Bronchial epithelial cell (primary cell): Measurements from ENCODE around the gene RGS9. TPM values are rescaled to one million over a fixed set of nuclear protein-coding genes. Genes with fewer than 3 reads are reported as not detected.

Experiments
- DNase-seq: peaks from one replicate; pipeline ENCODE4 v3.0.0-alpha.2; 2010; ENCODE audit warnings: low read depth
- FAIRE-seq: peaks from 2 replicates; lab custom pipeline; 2011; peaks lifted over from hg19 to GRCh38; lab: Jason Lieb, UNC
- H3K27me3 ChIP-seq: 2 replicates; pipeline ENCODE4 v1.5.1; 2011; ENCODE audit warnings: low read length; ENCODE audit not compliant: control insufficient read depth, insufficient read depth
- H3K36me3 ChIP-seq: 2 replicates; pipeline ENCODE4 v1.5.1; 2011; ENCODE audit warnings: low read length; ENCODE audit not compliant: control insufficient read depth, insufficient read depth
- H3K4me3 ChIP-seq: 2 replicates; pipeline ENCODE4 v1.5.1; 2011; ENCODE audit warnings: mild to moderate bottlenecking, low read depth, low read length, control low read depth
- total RNA-seq: library from RNA; depleted of rRNA; stranded (reverse); fragments of >200 nt; gene quantifications from 2 replicates; pipeline ENCODE4 v1.2.1, GENCODE V29; 2014
- TF ChIP-seq, protein P1 (sequence below): IDR thresholded peaks from 2 replicates; pipeline ENCODE4 v1.5.1; 2011; ENCODE audit warnings: mild to moderate bottlenecking, moderate library complexity, low read length, control low read depth, inconsistent platforms; ENCODE audit not compliant: insufficient read depth, severe bottlenecking

The RGS9 gene
- total RNA-seq, 1 donor from 2014 or later: 1.1 TPM

DNA sequence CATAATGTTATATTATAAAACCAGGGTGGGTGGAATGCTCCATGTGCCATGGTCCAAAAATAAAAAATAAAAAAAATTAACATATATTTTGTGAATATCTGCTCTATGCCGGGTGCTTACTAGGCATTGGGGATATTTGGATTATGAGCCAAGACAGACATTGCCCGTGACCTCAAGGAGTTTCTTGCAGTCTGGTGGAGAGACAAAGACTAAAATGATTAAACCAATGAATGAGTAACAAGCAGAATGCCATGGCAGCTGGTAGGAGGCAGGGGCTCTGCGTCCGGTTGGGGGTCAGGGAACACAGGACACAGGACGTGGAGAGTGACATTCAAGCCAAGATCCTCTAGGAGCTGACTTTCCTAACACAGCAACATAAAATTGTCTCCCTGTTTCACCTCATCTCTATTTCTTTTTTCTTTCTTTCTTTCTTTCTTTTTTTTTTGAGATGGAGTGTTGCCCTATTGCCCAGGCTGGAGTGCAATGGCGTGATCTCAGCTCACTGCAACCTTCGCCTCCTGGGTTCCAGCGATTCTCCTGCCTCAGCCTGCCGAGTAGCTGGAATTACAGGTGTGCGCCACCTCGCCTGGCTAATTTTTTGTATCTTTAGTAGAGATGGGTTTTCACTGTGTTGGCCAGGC is 35.4 kb downstream of the RGS9 start:
- FAIRE-seq (no peak), DNase-seq (no peak)
- Histone ChIP-seq H3K36me3 (no peaks in the 10 kb centered on the region), H3K27me3 (peaks cover 6% of the 10 kb centered on the region), H3K4me3 (no peak overlapping the region)
- TF ChIP-seq, protein P1, sequence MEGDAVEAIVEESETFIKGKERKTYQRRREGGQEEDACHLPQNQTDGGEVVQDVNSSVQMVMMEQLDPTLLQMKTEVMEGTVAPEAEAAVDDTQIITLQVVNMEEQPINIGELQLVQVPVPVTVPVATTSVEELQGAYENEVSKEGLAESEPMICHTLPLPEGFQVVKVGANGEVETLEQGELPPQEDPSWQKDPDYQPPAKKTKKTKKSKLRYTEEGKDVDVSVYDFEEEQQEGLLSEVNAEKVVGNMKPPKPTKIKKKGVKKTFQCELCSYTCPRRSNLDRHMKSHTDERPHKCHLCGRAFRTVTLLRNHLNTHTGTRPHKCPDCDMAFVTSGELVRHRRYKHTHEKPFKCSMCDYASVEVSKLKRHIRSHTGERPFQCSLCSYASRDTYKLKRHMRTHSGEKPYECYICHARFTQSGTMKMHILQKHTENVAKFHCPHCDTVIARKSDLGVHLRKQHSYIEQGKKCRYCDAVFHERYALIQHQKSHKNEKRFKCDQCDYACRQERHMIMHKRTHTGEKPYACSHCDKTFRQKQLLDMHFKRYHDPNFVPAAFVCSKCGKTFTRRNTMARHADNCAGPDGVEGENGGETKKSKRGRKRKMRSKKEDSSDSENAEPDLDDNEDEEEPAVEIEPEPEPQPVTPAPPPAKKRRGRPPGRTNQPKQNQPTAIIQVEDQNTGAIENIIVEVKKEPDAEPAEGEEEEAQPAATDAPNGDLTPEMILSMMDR: no peak

DNA sequence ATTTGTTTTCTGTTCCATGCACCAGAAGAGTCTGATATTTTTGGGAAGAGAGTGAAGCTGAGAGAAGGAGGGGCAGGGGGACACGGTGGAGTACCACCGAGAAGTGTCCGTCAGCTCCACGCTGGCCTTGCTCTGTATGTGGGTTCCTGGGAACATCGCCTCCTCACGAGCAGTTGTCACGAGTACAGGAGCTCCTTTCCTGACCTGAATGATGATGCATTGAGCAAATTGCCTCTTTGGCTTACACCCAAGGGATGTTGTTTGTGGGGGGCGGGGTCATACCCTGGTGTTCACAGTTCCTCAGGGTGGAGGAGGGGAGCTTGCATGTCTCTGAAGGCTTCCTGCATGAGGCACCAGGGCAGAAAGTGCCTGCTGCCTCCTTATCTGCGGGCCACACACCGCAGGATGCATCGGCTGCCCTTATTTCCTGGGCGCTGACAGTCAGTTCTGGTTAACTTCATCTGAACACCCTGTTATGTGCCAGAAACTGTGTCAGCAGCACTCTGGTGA is 36.2 kb downstream of the RGS9 start:
- DNase-seq (peak; percentile 54), FAIRE-seq (no peak)
- Histone ChIP-seq H3K4me3 (no peak overlapping the region), H3K27me3 (peaks cover 5% of the 10 kb centered on the region), H3K36me3 (no peaks in the 10 kb centered on the region)
- TF ChIP-seq, protein P1: no peak

DNA sequence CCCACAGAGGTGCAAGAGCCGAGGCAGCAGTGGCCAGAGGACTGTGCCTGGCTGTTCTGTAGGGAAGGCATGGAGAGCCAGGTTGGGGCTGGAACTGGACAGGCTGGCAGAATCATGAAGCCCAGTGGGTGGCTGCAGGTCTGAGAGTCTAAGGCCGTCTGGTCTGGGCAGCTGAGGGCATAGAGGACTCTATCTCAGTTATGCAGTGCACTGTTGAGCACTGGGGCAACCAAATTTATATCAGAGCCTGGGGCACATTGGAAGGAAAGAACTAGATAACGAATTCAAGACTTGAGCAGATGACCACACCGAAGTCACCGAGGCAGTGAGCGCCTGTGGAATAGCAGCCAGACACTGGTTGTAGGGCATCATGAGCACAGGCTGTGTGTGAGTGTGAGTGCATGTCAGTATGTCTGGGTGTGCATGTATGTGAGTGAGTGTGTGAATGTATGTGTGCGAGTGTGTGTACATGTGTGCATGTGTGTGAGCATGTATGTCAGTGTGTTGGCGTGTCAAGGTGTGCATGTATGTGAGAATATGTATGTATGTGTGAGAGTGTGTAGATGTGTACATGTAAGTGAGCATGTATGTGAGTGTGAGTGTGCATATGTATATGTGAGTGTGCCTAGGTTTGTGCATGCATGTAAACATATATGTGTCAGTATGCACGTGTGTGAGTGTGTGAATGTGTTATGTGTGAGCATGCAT is 37.0 kb downstream of the RGS9 start:
- TF ChIP-seq, protein P1: no peak
- no peaks in the 10 kb centered on the region for H3K36me3 ChIP-seq
- no peak for DNase-seq
- no peak overlapping the region for H3K4me3 ChIP-seq
- no peak for FAIRE-seq
- peaks cover 5% of the 10 kb centered on the region for H3K27me3 ChIP-seq

DNA sequence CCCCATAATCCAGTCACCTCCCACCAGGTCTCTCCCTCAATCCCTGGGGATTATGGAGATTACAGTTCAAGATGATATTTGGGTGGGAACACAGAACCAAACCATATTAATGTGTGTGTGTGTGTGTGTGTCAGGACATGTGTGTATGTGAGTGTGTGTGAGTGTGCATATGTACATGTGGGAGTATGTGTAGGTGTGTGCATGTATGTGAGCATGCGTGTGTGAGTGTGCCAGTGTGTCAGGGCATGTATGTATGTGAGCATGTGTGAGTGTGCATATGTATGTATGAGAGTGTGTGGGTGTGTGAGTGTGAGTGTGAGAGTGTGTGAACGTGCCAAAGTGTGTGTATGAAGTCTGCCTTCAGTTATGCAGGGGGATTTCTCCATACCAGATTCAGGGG is 37.8 kb downstream of the RGS9 start:
- TF ChIP-seq, protein P1: no peak
- FAIRE-seq (no peak), DNase-seq (no peak)
- peaks cover 5% of the 10 kb centered on the region for H3K27me3 ChIP-seq
- no peaks in the 10 kb centered on the region for H3K36me3 ChIP-seq
- H3K4me3 ChIP-seq: no peak overlapping the region

DNA sequence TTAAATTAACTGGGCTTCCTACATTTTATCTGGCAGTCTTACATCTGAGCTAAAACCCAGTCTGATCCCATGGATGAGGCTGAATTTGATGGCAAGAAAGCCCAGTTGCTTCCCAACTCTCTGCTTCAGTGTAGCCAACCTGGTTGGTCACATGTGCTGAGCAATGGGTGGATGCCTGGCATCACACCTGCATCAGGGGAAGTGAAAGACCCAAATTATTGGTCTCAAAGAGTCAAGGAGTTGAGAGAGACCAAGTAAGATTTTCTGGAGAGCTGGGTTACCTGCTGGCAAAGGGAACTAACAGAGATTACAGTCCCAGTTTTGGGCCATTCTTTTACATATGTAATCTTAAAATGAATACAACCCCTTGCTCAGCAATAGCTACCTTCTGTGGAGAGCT is 38.8 kb downstream of the RGS9 start:
- DNase-seq (no peak), FAIRE-seq (no peak)
- no peaks in the 10 kb centered on the region for H3K36me3 ChIP-seq
- peaks cover under 1% of the 10 kb centered on the region for H3K27me3 ChIP-seq
- H3K4me3 ChIP-seq: no peak overlapping the region
- TF ChIP-seq, protein P1: no peak
